ENCODE results near the gene BCL11B.
"Not testable (repeated sequence)": the region's sequence is repeated elsewhere in the genome, so short reads cannot be mapped to it uniquely, and the experiment has no call there.

Gene BCL11B

DNA sequence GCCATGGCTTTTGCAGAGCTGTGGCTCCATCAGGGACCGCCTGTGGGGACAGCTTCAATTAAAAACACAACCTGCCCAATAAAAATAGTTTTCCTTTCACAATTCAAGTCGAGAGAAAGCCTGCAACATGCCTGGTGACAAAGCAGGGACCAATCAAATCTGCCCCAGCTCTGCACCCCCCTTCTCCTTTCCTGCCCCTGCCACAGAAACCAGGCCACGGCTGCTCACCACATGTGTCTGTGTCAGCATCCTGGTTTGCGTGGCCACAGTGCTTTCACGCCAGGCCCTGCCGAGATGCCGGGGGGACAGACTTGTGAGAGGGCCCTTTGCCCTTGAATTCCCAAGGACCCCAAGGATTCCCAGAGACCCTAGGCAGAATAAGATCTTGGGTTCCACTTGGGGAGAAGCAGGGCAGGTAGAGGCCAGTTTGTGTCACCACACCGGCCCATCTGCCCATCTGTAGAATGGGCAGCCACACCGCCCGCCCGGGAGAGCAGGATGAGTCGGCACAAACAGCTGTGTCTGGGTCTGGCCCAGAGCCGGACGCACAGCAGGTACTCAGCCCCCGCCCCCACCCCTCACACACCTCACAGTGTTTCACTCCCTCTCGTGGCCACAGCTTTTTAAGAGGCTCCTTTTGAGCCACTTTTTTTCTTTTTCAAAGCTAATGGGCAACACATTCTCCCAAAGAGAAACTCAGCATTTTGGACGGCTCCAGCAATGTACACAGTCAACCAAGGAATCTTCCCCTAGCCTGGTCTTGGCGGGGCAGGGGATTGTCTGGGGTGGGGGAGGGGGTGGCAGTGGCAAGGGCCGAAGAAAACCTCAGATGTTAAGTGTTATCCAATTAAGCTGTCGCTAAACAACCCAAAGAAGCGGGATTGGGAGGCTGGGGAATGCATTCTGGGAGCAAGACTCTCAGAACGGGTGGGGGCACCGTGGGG is 41.5 kb downstream of the BCL11B start:
- no peak for DNase-seq (ENCODE audit: extremely low read depth, low read depth)
- H3K4me3 ChIP-seq (replicated peaks; ENCODE audit: low read depth, low read length), result no peak overlapping the region
- TF ChIP-seq, protein P1, sequence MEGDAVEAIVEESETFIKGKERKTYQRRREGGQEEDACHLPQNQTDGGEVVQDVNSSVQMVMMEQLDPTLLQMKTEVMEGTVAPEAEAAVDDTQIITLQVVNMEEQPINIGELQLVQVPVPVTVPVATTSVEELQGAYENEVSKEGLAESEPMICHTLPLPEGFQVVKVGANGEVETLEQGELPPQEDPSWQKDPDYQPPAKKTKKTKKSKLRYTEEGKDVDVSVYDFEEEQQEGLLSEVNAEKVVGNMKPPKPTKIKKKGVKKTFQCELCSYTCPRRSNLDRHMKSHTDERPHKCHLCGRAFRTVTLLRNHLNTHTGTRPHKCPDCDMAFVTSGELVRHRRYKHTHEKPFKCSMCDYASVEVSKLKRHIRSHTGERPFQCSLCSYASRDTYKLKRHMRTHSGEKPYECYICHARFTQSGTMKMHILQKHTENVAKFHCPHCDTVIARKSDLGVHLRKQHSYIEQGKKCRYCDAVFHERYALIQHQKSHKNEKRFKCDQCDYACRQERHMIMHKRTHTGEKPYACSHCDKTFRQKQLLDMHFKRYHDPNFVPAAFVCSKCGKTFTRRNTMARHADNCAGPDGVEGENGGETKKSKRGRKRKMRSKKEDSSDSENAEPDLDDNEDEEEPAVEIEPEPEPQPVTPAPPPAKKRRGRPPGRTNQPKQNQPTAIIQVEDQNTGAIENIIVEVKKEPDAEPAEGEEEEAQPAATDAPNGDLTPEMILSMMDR (IDR thresholded peaks at IDR 0.05; ENCODE audit: low read depth, low read length, missing control alignments), result peak; percentile 12

GRCh38 chr14:99229654-99230207 is 42.3 kb downstream of the BCL11B start:
- TF ChIP-seq, protein P1 (IDR thresholded peaks at IDR 0.05; ENCODE audit: low read depth, low read length, missing control alignments), result no peak
- no peak overlapping the region for H3K4me3 ChIP-seq (replicated peaks; ENCODE audit: low read depth, low read length)
- no peak for DNase-seq (ENCODE audit: extremely low read depth, low read depth)

DNA sequence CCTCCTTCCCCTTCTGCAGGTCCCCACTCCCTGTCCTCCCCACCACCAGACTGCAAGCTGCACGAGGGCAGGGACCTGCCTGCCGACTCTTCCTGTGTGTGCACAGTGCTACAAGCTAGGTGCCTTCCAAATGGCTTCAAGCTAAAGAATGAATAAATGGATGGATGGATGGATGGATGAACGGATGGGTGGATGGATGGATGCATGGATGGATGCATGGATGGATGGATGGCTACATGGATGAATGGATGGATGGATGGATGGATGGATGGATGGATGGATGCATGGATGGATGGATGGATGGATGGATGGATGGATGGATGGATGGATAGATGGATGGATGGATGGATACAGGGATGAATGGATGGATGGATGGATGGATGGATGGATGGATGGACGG is 43.2 kb downstream of the BCL11B start:
- DNase-seq (ENCODE audit: extremely low read depth, low read depth); H3K4me3 ChIP-seq (replicated peaks; ENCODE audit: low read depth, low read length): not testable (repeated sequence)

- no peak for DNase-seq (ENCODE audit: extremely low read depth, low read depth)
- TF ChIP-seq, protein P1 (IDR thresholded peaks at IDR 0.05; ENCODE audit: low read depth, low read length, missing control alignments), result no peak
- H3K4me3 ChIP-seq (replicated peaks; ENCODE audit: low read depth, low read length), result no peak overlapping the region
These were observed 45.3 kb downstream of the BCL11B start for GRCh38 chr14:99226687-99227086.

DNA sequence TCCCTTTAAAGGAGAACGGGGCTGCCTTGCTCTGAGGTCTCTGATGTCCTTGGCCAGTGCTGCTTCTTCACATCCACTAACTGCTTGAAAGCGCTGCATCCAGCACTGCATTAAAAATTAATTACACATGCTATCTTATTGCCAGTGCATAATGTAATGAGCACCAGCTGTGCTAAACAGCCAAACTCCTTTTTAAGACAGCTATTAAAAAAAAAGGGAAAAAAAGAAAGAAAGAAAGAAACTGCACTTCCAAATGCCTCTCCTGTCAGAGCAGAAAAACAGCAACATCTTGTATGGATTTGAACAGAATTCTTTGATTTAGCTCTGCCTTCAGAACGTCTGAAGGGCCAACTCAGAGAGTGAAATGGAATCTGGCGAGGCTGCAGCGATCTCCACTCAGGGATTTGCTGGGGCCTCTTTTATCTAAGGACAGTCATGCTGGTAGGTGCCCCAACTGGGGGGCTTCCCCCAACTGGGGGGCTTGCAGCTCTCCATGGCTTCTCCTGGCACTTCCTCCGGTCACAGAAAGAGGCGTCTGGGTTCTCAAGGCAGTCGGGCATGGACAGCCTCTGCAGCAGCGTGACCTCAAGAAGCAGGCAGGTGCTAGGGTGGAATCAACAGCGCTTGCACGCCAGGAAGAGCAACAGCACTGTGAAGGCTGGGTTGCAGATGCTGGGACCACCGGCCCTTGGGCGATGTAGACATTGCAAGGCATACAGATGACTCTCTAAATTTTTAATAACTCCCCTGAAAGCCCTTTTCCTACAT is 46.4 kb downstream of the BCL11B start:
- no peak for DNase-seq (ENCODE audit: extremely low read depth, low read depth)
- H3K4me3 ChIP-seq (replicated peaks; ENCODE audit: low read depth, low read length), result no peak overlapping the region
- TF ChIP-seq, protein P1 (IDR thresholded peaks at IDR 0.05; ENCODE audit: low read depth, low read length, missing control alignments), result no peak

DNA sequence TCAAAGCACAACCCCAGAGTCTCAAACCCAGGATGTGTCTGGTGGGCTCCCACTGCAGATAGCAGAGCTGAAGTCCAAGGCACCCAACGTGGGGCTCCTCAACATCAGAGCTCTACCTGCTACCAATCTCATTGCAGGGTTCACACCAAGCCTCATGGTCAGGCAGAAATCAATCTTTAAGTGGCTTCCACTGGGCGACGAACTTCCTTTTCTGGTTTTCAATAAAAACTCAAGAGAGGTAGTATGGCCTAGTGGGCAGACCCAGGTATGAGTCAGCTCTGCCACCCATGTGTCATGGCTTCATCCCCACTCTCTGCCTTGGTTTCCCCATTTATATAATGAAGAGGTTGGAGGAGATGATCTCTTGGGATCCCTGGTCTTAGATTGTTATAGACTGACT is 47.0 kb downstream of the BCL11B start:
- TF ChIP-seq, protein P1 (IDR thresholded peaks at IDR 0.05; ENCODE audit: low read depth, low read length, missing control alignments), result no peak
- no peak for DNase-seq (ENCODE audit: extremely low read depth, low read depth)
- H3K4me3 ChIP-seq (replicated peaks; ENCODE audit: low read depth, low read length), result no peak overlapping the region

Measured in HFF-Myc (cell line).